Activated CD4-positive, alpha-beta T cell treated with anti-CD3 and anti-CD28 coated beads, Interleukin-2, Interleukin-4, amounts not matched to agents 100 ng/mL and 50 ng/mL, durations not matched to agents 16 hours and 8 hours (primary cell): ENCODE measurements around the gene SHISA7.

Experiments used
- DNase-seq: peaks from one replicate; pipeline ENCODE4 v3.0.0-alpha.2; 2020; ENCODE audit warnings: low spot score

The SHISA7 gene

DNA sequence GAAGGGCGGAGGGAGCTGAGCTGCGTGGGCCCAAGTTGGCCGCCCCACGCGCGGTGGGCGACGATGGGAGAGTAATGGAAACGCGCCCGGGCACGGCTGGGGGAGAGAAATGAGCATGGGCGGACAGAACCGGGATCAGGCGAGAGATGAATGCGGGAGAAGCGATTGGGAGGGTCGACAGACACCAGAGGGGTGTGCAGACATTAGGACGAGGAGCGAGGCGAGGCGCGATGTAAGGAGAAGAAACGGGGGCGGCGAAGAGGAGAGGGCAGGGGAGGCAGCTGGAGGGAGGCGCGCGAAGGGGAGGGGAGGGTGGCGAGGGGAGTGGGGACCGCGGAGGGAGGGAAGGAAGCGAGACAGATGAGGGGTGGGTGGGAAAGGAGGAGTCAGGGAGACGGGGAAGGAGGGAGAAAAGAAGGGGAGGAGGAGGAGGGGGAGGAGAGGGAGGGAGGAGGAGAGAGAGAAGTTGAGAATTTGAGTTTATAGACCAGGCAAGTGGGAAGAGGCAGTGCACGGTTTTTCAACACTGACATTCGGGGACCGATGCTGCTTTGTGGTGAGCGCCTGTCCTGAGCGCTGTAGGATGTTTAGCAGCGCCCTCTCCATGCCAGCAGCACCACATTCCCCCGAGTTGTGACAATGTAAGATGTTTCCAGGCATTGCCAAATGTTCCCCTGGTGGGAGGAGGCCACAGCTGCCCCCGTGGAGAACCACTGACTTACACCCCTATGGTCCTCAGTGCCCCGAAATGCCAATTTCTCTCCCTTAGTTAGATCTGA, at the start of gene SHISA7:
SHISA7 (minus strand) TSS at position 256 of the 779 bp plus-strand sequence. CDS start 437 bp downstream, outside the sequence.
- DNase-seq = no peak

DNA sequence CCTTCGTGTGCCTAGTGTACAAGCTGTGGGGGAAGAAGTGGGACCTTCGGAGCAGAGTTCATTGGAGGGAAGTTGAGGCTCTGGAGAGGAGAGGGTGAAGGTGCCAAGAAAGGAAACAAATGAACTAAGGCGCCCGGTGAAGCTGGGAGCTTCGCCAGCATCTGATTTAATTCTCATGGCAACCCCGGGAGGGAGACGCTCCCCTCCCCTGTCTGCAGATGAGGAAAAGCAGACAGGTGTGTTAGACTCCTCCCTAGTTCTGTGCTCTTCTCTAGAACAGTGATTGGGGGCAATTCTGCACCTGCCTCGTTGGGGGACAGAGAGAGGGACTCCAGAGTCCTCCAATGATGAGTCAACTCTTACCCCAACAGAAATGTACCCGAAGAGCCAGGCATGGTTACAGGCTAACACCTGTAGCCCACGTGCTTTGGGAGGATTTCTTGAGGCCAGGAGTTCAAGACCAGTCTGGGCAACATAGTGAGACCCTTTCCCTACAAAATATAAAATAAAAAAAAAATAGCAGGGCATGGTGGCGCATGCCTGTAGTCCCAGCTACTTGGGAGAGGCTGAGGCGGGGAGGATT, 49.4 kb upstream of the SHISA7 start:
- DNase-seq = no peak

DNA sequence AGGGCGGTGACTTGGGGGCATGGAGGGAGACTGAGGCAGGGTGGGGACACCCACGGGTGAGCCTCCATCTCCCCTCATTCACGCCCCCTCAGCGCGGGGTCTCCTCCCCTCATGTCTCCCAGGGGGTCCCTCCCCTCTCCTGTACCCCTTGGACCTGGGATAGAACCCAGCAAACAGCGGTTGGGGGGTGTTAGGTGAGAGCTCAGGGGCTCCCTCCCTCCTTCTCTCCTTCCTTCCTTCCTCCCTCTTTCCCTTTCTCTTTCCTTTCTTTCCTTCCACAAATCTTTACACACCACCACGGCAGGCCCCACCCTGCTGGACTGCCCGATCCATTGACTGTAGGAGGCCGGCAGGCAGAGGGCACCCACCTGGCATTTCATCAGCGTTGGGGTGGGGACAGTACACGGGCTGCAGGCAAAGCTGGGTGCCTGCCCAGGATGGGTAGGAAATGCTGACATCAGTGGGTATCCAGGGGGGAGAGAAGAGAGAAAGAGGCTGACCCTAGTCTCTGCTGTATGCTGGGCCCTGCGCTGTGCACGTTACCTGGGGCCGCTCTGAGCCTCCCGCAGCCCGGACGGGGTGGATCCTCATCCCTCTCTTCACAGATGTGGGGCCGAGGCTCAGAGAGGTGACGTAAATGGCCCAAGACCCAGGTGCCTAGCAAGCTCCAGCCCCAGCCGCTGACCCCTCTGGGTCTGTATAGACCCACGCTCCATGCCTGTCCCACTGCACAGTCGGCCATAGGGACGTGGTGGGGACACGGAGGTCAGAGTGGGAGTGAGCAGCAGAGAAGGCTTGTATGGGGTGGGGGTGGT, 48.7 kb upstream of the SHISA7 start:
- DNase-seq = no peak

DNA sequence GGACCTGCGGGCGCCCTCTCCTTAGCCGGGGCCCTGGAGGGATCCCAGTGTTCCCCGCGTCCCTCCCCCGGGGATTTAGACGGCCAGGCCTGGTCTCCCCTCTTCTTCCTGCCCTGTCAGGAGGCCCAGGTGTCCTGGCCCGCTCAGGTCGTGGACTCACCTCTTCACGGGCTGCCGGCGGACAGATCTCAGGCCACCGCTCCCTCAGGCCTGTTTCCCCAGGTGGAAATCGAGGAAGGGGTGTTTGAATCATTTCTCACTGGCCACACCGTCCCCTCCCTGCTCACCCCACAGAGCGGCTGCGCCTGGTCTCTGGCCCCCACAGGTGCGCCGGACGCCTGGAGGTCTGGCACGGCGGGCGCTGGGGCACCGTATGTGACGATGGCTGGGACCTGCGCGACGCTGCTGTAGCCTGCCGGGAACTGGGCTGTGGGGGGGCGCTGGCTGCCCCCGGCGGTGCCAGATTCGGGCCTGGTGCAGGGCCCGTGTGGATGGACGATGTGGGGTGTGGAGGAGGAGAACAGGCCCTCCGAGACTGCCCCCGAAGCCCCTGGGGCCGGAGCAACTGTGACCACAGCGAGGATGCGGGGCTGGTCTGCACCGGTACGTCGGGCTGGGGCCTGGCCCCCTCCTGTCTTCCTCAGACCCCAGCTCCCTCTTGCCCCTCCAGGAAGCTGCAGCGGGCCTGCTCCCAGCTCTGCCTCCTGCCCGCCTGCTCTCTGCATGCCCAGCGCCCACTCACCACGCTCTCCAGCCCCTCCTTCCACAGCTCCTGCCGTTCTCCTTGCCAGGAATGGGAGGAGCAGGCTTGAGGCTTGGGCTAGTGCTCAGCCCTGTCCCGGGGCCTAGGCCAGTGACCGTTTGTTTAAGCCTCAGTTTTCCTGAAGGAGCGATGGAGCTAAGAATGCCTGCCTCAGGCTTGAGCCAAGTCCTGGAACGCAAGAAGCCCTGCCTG, 47.7 kb upstream of the SHISA7 start:
- DNase-seq = no peak

DNA sequence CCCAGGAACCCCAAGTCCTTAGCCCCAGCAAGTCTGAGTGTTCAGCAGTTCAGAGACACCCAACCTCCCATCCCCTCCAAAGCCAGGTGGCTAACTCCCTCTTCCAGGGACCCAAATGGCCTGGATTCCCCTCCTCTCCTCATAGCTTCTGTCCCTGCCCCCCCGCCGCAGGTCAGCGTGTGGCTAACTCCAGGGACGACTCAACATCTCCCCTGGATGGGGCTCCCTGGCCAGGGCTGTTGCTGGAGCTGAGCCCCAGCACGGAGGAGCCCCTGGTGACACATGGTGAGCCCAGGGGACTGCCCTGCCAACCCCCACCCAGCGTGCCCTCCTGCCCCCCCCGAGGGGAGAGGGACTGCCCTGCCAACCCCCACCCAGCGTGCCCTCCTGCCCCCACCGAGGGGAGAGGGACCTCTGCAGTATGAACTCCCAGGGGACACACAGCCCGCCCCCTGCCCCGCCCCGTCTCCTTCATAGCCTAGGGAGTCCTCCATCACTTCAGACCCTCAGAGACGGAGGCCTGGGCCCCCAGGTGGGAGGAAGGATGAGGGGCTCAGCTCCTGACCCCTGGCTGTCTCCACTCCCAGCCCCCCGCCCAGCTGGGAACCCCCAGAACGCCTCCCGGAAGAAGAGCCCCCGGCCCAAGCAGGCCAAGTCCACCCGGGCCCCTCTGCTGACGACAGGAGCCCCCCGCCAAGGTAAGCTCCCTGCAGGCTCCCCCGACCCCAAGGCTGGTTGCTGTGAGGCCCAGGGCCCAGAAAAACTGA, 46.8 kb upstream of the SHISA7 start:
- DNase-seq = no peak

DNA sequence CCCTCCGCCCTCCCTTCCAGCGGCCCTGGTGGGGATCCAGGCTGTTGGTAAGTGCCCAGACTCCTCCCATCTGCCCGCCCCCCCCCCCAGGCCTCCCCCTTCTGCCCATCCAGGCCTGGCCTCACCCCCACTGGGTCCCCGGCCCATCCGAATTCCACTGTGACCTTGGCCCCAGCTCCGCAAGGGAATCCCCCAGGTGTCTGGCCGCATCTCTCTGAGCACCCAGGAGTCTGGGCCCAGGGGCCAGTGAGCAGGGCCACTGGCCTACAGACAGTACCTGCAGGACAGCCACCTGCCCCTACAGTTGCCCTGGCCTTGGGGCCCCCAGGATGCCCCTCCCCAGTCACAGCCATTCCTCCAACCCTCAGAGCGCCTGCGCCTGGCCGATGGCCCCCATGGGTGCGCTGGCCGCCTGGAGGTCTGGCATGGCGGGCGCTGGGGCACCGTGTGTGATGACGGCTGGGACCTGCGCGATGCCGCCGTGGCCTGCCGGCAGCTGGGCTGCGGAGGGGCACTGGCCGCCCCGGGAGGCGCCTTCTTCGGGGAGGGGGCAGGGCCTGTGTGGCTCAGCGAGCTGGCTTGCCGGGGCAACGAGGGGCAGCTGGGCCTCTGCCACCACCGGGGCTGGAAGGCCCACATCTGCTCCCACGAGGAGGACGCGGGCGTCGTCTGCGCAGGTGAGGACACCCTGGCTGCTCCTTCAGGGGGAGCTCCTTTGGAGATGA, 46.0 kb upstream of the SHISA7 start:
- DNase-seq = no peak

DNA sequence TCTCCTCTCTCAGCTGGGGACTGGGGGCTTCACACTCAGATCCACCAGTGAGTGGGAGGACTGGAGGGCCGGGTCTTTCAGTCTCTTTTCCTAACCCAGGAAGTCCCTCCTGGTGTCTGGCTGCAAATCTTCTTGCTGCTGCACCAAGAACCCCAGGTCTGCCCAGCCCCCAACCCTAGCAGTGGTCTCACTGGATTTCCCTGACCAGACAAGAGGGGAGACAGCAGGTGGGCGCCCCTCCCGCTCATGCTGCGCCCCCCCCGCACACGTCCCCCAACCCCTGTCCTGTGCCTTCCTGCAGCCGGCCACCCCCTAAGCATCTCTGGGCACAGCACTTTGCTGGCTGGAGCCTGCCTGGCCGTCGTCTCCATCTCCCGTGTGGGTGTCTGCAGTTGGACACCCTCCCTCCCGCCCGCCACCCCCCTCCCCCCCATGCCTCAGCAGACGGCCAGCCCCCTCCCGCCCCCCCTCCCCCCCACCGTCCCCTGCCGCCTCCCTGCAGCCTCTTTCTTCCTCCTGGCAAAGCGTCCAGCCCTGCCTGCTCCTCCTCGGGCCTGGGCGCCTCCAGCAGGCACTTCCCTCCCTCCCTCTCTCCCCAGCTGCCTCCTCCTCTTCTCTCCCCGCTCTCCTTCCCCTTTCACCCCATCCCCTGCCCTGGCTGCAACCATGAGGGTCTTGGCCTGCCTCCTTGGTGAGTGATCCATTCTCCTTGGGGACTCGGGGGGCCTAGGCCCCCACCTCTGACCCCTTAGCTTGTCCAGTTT, 45.0 kb upstream of the SHISA7 start, which contains the start of gene SSC5D:
SSC5D (plus strand) TSS at position 513 of the 764 bp plus-strand sequence; CDS start at position 667, 154 bp downstream.
- DNase-seq = no peak

DNA sequence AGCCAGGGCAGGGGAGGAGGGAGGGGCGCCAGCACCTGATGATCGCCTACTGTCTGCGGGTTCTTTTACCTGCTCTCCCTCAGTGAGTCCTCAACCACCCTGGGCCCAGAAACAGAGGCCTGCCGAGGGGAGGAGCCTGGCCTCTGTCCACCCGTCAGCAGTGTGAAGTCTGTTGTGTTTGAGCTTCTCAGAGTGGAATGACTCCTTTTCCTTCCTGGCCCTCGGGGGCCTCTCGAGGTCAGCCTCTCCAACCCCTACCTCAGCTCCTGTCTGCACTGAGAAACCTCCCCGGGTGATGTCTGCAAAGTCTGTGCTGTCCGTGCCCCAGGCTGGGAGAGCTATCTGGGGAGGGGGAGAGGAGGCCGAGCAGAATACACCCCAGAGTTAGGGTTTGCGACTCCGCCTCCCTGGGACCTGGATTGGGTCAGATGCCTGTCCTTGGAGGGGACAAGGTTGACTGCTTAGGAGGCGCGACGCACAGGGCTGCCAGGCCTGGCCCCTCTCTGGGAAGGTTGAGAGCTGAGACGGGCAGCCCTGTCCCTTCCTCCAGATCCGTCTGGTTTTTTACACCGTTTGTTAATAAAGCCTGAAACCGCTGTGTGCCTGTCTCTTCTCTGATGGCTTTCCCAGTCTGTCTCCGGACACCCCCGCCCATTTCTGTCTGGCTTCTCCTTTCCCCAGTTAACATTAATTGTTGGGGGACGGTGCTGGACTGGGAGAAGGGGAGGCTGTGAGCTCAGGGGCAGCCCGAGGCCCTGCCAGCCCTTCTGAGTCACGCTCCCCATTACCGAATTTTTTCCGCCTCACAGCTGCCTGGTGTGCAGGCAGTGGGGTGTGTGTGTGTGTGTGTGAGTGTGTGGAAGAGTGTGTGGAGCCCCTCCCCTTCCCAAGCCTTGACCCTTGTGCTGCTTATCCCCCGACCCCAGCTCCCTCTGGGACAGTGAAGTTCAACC, 44.1 kb upstream of the SHISA7 start:
- DNase-seq = peak; percentile 17

DNA sequence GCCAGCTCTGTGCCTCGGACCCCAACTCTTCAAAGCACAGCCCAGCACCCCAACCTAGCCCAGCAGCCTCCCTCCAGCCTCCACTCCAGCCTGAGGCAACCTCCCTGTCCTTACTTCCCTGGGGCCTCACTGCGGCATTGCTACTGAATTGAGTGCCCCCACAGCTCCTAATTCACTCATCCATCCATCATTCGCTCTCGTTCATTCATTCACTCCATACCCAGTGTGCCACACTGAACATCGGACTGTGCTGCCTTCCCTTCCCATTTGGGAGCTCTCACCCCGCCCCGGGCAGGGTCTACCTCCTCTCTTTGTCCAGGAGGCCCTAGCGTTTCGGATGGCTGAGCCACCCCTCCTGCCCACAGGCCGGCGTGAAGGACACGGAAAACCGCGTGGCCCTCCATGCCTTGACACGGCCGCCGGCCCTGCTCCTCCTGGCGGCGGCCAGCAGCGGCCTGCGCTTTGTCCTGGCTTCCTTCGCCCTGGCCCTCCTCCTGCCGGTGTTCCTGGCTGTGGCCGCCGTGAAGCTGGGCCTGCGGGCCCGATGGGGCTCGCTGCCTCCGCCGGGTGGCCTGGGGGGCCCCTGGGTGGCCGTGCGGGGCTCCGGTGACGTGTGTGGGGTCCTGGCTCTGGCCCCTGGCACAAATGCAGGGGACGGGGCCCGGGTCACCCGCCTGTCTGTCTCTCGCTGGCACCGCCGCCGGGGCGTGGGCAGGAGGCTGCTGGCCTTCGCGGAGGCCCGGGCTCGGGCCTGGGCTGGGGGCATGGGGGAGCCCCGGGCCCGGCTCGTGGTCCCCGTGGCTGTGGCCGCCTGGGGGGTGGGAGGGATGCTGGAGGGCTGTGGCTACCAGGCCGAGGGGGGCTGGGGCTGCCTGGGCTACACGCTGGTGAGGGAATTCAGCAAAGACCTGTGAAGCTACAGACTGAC, 43.2 kb upstream of the SHISA7 start:
- no peak for DNase-seq

DNA sequence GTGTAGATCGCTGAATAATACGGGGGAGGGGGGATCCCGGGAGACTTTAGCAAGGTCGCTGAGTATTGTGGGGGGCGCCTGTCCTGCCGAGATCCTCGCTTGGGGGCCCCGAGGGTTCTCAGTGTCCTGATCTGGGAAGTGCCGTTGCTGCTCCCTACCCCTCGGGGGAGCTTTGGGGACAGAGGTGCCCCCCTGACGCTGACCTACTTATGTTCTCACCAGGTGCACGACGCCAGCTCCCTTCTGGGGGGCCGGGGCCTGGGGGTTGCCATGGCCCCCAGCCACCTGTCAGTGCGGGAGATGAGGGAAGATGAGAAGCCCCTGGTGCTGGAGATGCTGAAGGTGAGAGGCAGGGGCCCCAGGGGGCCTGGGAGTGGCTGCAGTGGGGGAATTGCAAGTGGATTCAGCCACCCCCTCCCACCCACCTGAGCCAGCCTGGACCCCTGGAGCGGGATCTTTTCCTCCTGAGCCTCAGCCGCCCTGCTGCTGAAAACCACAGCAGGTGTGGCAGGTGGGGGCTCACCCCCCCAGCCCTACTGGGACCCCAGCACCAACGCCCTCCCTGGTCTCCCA, 42.4 kb upstream of the SHISA7 start:
- DNase-seq = no peak

DNA sequence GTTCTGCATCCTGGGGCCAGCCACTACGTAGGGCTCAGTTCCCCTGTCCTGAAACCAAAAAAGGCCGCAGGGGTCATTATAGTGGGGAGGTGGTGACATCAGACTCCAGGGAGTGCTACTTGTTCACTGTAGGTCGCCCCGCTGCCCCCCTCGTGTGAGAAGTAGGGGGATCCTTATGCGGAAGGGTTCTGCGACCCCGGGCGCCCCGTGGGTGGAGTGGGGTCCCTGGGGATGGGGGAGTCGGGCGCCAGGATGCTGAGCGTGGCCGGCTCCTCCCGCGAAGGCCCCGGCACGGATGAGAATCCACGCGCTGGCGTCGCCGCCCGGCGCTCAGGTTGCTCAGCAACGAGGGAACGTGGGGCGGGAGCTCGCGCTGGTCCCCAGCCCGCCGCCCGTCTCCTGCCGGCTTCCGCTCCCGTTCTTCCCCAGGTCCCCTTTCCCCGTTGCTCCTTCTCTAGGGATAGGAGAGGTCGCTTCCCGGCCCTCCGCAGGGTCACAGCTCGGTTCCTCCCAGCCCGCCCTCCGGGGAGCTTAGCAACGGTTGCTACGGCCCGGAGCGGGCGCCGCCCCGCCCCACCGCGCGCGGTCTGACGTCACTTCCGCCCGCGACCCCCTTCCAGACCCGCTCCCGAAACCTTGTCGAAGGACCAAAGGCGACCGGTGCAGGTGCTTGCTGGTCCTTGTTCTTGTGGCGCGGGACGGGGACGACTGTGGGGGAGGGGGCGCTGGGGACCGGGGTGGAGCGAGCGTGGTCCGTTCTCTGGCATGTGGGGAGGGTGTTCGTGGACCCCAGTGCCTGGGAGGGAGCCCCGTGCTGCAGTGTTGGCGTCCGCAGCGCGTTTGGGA, 41.7 kb upstream of the SHISA7 start, which contains the start of gene NAT14:
NAT14 (plus strand) TSS at position 596 of the 846 bp plus-strand sequence. CDS start 521 bp downstream, outside the sequence.
- DNase-seq = peak; percentile 63

DNA sequence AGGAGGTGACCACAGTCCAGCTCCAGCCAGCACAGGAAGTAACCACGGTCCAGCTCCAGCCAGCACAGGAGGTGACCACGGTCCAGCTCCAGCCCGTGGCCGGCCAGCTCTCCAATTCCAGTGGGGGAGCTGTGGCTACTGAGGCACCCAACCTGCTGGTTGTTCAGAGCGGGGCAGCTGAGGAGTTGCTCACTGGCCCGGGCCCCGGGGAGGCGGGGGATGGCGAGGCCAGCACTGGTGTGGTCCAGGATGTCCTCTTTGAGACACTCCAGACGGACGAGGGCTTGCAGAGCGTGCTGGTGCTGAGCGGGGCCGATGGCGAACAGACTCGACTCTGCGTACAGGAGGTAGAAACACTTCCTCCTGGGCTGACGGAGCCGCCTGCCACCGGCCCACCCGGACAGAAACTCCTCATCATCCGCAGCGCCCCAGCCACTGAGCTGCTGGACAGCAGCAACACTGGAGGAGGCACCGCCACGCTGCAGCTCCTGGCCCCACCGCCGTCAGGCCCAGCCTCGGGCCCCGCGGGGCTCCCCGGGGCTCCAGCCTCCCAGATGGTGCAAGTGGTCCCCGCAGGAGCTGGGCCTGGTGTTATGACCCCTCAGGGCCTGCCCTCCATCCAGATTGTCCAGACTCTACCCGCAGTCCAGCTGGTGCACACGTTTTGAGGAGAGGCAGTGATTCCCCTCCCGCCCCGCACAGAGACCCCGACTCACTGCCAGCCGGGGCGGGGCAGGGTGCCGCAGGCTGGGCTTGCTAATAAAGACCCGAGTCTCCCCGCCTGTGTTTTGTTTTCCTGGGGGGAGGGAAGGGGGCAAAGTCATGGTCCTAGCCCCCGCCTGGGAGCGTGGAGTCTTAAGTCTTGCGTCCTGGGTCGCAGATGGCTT, 40.8 kb upstream of the SHISA7 start:
- DNase-seq = no peak

DNA sequence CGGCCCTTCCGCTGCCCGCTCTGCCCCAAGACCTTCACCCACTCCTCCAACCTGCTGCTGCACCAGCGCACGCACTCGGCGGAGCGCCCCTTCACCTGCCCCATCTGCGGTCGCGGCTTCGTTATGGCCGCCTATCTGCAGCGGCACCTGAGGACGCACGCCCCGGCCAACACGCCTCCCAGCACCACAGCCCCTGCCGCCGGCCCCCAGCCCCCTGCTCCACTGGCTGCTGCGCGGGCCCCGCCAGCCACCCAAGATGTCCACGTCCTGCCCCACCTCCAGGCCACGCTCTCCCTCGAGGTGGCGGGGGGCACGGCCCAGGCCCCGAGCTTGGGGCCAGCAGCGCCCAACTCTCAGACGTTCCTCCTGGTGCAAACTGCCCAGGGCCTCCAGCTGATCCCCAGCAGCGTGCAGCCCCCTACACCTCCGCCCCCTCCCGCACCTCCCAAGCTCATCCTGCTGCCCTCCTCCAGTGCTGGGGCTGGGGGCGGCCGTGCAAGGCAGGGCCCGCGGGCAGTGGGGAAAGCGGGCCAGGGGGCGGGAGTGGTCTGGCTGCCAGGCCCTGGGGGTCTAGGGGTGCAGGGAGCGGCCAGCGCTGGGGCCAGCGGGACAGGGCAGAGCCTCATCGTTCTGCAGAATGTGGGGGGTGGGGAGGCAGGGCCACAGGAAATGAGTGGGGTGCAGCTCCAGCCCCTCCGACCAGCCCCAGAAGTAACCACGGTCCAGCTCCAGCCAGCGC, 40.0 kb upstream of the SHISA7 start:
- DNase-seq = no peak
